H1 (cell line): Measurements from ENCODE around the gene CTNND2. TPM values are rescaled to one million over a fixed set of nuclear protein-coding genes. Genes with fewer than 3 reads are reported as not detected.

Source experiments
- CTCF ChIA-PET: fragments of 300-600 bp; sonication (Branson Sonifier 250); formaldehyde crosslinking; loops from one replicate; lab custom pipeline; 2021; ENCODE audit not compliant: partially characterized antibody; lab: Charles Lee
- POLR2A ChIA-PET: fragments of 300-600 bp; sonication (Branson Sonifier 250); formaldehyde crosslinking; loops from one replicate; lab custom pipeline; 2021; ENCODE audit warnings: inconsistent platforms; ENCODE audit not compliant: partially characterized antibody; lab: Charles Lee
- DNase-seq, 2 experiments: peaks; one replicate each; pipeline versions ENCODE4 v3.0.0 to v3.0.0-alpha.2; 2010 to 2022; ENCODE audit warnings: low spot score in 2 of 2, low read depth in 1 of 2, mixed read lengths in 1 of 2
- FAIRE-seq: peaks from 2 replicates; lab custom pipeline; 2011; peaks lifted over from hg19 to GRCh38; lab: Jason Lieb, UNC
- H2AFZ ChIP-seq: 2 replicates; pipeline ENCODE4 v1.8.1; 2012; ENCODE audit warnings: low read length, inconsistent platforms
- H2AK5ac ChIP-seq: 2 replicates; pipeline ENCODE4 v1.6.1; 2013; ENCODE audit warnings: low read depth, low read length
- H2BK120ac ChIP-seq: replicated peaks from 2 replicates; pipeline ENCODE3; 2013; ENCODE audit warnings: low read depth, low read length, inconsistent platforms
- H2BK12ac ChIP-seq: 2 replicates; pipeline ENCODE4 v1.6.1; 2013; ENCODE audit warnings: low read depth, low read length
- H2BK15ac ChIP-seq: 2 replicates; pipeline ENCODE4 v1.6.1; 2013; ENCODE audit warnings: low read length
- H2BK20ac ChIP-seq: 2 replicates; pipeline ENCODE4 v1.6.1; 2013; ENCODE audit warnings: low read length
- H2BK5ac ChIP-seq: 2 replicates; pipeline ENCODE4 v1.6.1; 2013; ENCODE audit warnings: low read depth, low read length
- H3K14ac ChIP-seq: 2 replicates; pipeline ENCODE4 v1.6.1; 2013; ENCODE audit warnings: inconsistent platforms; ENCODE audit not compliant: insufficient read length
- H3K18ac ChIP-seq: 2 replicates; pipeline ENCODE4 v1.6.1; 2013; ENCODE audit warnings: low read length; ENCODE audit errors: extremely low read depth
- H3K23ac ChIP-seq: 2 replicates; pipeline ENCODE4 v1.6.1; 2013; ENCODE audit warnings: inconsistent platforms; ENCODE audit not compliant: insufficient read length
- H3K23me2 ChIP-seq: 2 replicates; pipeline ENCODE4 v1.6.1; 2013; ENCODE audit warnings: low read depth, low read length
- H3K27ac ChIP-seq: 2 replicates; pipeline ENCODE4 v1.6.1; 2011; ENCODE audit warnings: low read depth, low read length, inconsistent platforms
- H3K27me3 ChIP-seq, 4 experiments: replicated peaks in 1 of 4; 1 replicate in 1 of 4; 2 replicates in 3 of 4; pipeline versions ENCODE4 v1.6.1 to v1.8.1; 2011 to 2013; ENCODE audit warnings: low read length in 3 of 4, mild to moderate bottlenecking in 3 of 4, inconsistent platforms in 2 of 4, mixed read lengths in 2 of 4, moderate library complexity in 1 of 4; ENCODE audit not compliant: control insufficient read depth in 3 of 4, insufficient read depth in 3 of 4; ENCODE audit errors: extremely low read depth in 1 of 4
- H3K36me3 ChIP-seq, 4 experiments: 2 replicates each; pipeline versions ENCODE4 v1.6.1 to v1.8.1; 2011 to 2013; ENCODE audit warnings: mild to moderate bottlenecking in 4 of 4, low read length in 3 of 4, moderate library complexity in 2 of 4, control low read depth in 1 of 4, inconsistent platforms in 1 of 4; ENCODE audit not compliant: insufficient read depth in 4 of 4, control insufficient read depth in 2 of 4
- H3K4ac ChIP-seq: replicated peaks from 2 replicates; pipeline ENCODE3; 2013; ENCODE audit warnings: low read length, low read depth, mixed read lengths, inconsistent platforms; ENCODE audit not compliant: insufficient read length
- H3K4me1 ChIP-seq, 4 experiments: replicated peaks in 1 of 4; 1 replicate in 1 of 4; 2 replicates in 3 of 4; pipeline versions ENCODE4 v1.6.1 to v1.8.1; 2011 to 2013; ENCODE audit warnings: low read length in 3 of 4, inconsistent platforms in 2 of 4, mixed read lengths in 1 of 4; ENCODE audit not compliant: insufficient read depth in 4 of 4, control insufficient read depth in 3 of 4
- H3K4me2 ChIP-seq, 2 experiments: 2 replicates each; pipeline versions ENCODE4 v1.6.1 to v1.8.1; 2011 to 2013; ENCODE audit warnings: low read depth in 2 of 2, low read length in 2 of 2, control low read depth in 1 of 2, inconsistent platforms in 1 of 2, mild to moderate bottlenecking in 1 of 2; ENCODE audit not compliant: insufficient read depth in 1 of 2
- H3K4me3 ChIP-seq, 4 experiments: fragments of 200-600, 300-600 bp in 1 of 4; sonication (generic), shearing (Covaris generic), sonication (Bioruptor Twin) in 1 of 4; 2 replicates each; pipeline versions ENCODE4 v1.5.1 to v1.8.1; 2011 to 2016; ENCODE audit warnings: low read length in 4 of 4, low read depth in 3 of 4, control low read depth in 2 of 4, inconsistent platforms in 2 of 4, mild to moderate bottlenecking in 2 of 4, mixed read lengths in 1 of 4, moderate library complexity in 1 of 4; ENCODE audit not compliant: insufficient read depth in 2 of 4; ENCODE audit errors: extremely low read depth in 1 of 4
- H3K56ac ChIP-seq: replicated peaks from 2 replicates; pipeline ENCODE3; 2013; ENCODE audit warnings: low read depth, mild to moderate bottlenecking, mixed read lengths, low read length, inconsistent platforms; ENCODE audit not compliant: insufficient read length
- H3K79me1 ChIP-seq: 2 replicates; pipeline ENCODE4 v1.6.1; 2013; ENCODE audit warnings: low read depth, low read length, control low read depth
- H3K79me2 ChIP-seq, 2 experiments: 2 replicates each; pipeline versions ENCODE4 v1.6.1 to v1.8.1; 2012 to 2013; ENCODE audit warnings: low read length in 2 of 2, mild to moderate bottlenecking in 2 of 2, inconsistent platforms in 1 of 2; ENCODE audit not compliant: insufficient read depth in 2 of 2, control insufficient read depth in 1 of 2
- H3K9ac ChIP-seq, 4 experiments: replicated peaks in 1 of 4; 1 replicate in 1 of 4; 2 replicates in 3 of 4; pipeline versions ENCODE4 v1.6.1 to v1.8.1; 2011 to 2013; ENCODE audit warnings: low read depth in 3 of 4, low read length in 3 of 4, control low read depth in 2 of 4, mild to moderate bottlenecking in 2 of 4, moderate library complexity in 2 of 4, inconsistent platforms in 1 of 4; ENCODE audit errors: extremely low read depth in 1 of 4
- H3K9me3 ChIP-seq, 2 experiments: 2 replicates each; pipeline versions ENCODE4 v1.6.1 to v1.8.1; 2012 to 2013; ENCODE audit warnings: mild to moderate bottlenecking in 2 of 2, moderate library complexity in 2 of 2, control low read depth in 1 of 2, inconsistent platforms in 1 of 2, low read depth in 1 of 2, low read length in 1 of 2, mixed read lengths in 1 of 2; ENCODE audit not compliant: insufficient read depth in 2 of 2
- H4K20me1 ChIP-seq, 2 experiments: replicated peaks in 1 of 2; 2 replicates each; pipeline versions ENCODE3 to v1.8.1; 2011 to 2013; ENCODE audit warnings: inconsistent platforms in 2 of 2, low read length in 2 of 2, mild to moderate bottlenecking in 1 of 2; ENCODE audit not compliant: insufficient read depth in 2 of 2, control insufficient read depth in 1 of 2
- H4K5ac ChIP-seq: 2 replicates; pipeline ENCODE4 v1.6.1; 2013; ENCODE audit warnings: low read length, low read depth, mixed read lengths, inconsistent platforms; ENCODE audit not compliant: insufficient read length
- H4K8ac ChIP-seq: 2 replicates; pipeline ENCODE4 v1.8.0; 2013; ENCODE audit warnings: mild to moderate bottlenecking, moderate library complexity, low read length, inconsistent platforms; ENCODE audit not compliant: insufficient read depth; ENCODE audit errors: extremely low read depth
- H4K91ac ChIP-seq: replicated peaks from 2 replicates; pipeline ENCODE3; 2013; ENCODE audit warnings: low read length, mixed read lengths, inconsistent platforms; ENCODE audit not compliant: insufficient read length
- EZH2 ChIP-seq: fragments of 200-600 bp; sonication (generic); IDR thresholded peaks from 2 replicates; pipeline ENCODE4 v1.7.1; 2012; ENCODE audit warnings: low read depth, mild to moderate bottlenecking, moderate library complexity, low read length, inconsistent platforms; ENCODE audit not compliant: severe bottlenecking
- POLR2A ChIP-seq, 2 experiments: IDR thresholded peaks; 1 replicate in 1 of 2; 2 replicates in 1 of 2; pipeline ENCODE4 v1.6.1; 2011; ENCODE audit warnings: low read depth in 2 of 2, low read length in 2 of 2, mild to moderate bottlenecking in 2 of 2; ENCODE audit errors: control extremely low read depth in 1 of 2
- ZNF274 ChIP-seq: IDR thresholded peaks from 2 replicates; pipeline ENCODE4 v1.7.0; 2012; ENCODE audit warnings: low read length, borderline replicate concordance; ENCODE audit errors: extremely low read depth
- WGBS, 2 experiments: shearing (Covaris generic) in 1 of 2; methylation state at CpG; one replicate each; pipeline versions ENCODE4 v1.1.6 to v1.1.7; 2013 to 2015; ENCODE audit warnings: low lambda C conversion rate in 2 of 2, mixed read lengths in 2 of 2, inconsistent platforms in 1 of 2, low coverage in 1 of 2, missing lambda C conversion rate in 1 of 2; ENCODE audit not compliant: insufficient replicate concordance in 2 of 2, insufficient coverage in 1 of 2, insufficient read length in 1 of 2; ENCODE audit errors: extremely low coverage in 1 of 2, missing lambda C conversion rate in 1 of 2; 5-methylcytosine and 5-hydroxymethylcytosine counted together
- polyA plus RNA-seq, 7 experiments: library from polyadenylated mRNA; depleted of rRNA in 3 of 7; stranded (reverse) in 5 of 7; unstranded in 2 of 7; fragments of >200 nt in 5 of 7; fragments of 200-250 nt in 2 of 7; gene quantifications; 1 replicate in 5 of 7; 2 replicates in 1 of 7; 4 replicates in 1 of 7; pipeline versions ENCODE4 v1.2.1 to v1.2.3, GENCODE V29; 2011 to 2013; ENCODE audit warnings: missing spikeins in 2 of 7, mixed read lengths in 2 of 7
- total RNA-seq: library from RNA; stranded (reverse); fragmentation: NEBNext Ultra II Directional; extraction: Animal tissue kit (Norgen Biotek cat#: 25700); gene quantifications from 2 replicates; pipeline ENCODE4 v1.2.1, GENCODE V29; 2021

Gene CTNND2
- total and polyA plus RNA-seq, 2 of the 8 experiments (the other 6 are each of a cell fraction or from before 2014, with no cell fraction given): 7.4 to 14.2 TPM

- Histone ChIP-seq H4K8ac (no peak overlapping the region), H3K4me3 (no peak overlapping the region), H2BK120ac (no peak overlapping the region), H2AFZ (no peak overlapping the region), H3K27me3 (no peaks in the 10 kb centered on the region), H3K56ac (no peak overlapping the region), H4K91ac (no peak overlapping the region), H3K79me2 (no peaks in the 10 kb centered on the region), H3K9ac (no peak overlapping the region), H3K23ac (no peak overlapping the region), H3K4me1 (no peaks in the 10 kb centered on the region), H3K36me3 (no peaks in the 10 kb centered on the region), H3K14ac (no peak overlapping the region), H3K79me1 (no peaks in the 10 kb centered on the region), H2BK20ac (no peak overlapping the region), H3K4me2 (no peak overlapping the region), H2BK12ac (no peak overlapping the region), H3K23me2 (no peaks in the 10 kb centered on the region), H2BK5ac (no peak overlapping the region), H4K20me1 (no peaks in the 10 kb centered on the region), H3K27ac (no peak overlapping the region), H3K4ac (no peak overlapping the region), H4K5ac (no peak overlapping the region), H2AK5ac (no peak overlapping the region), H3K9me3 (no peaks in the 10 kb centered on the region; a peak in 1 of 4 replicates), H2BK15ac (no peak overlapping the region), H3K18ac (no peak overlapping the region)
- DNase-seq: no peak
- WGBS, 2 experiments: 93% methylated on average over 2 of the region's 2 CpGs; no CpG with 5 or more reads in 1 of the 2 experiments
- FAIRE-seq: no peak
- ChIA-PET POLR2A (no interaction called here), CTCF (interaction anchor here (1.6 kb wide), 1 partner anchor 17 kb away, joined by 3 read pairs; no protein-coding TSS in a partner anchor)
- TF ChIP-seq ZNF274: no peak
- no peak for TF ChIP-seq POLR2A (IDR thresholded peaks at IDR 0.05; ENCODE audit: control extremely low read depth in 1 of 2, low read depth in 2 of 2, low read length in 2 of 2)
- no peak for TF ChIP-seq EZH2
Measured at GRCh38 chr5:11733185-11733839, 170.9 kb downstream of the CTNND2 start.
